Thyroid gland (tissue), 4 donors: Measurements from ENCODE around the gene HNRNPLL.

Experiments used
- POLR2A ChIP-seq, 2 donors: fragments of 450-650 bp; IDR thresholded peaks; one replicate each; pipeline ENCODE4 v1.6.1; 2017; ENCODE audit warnings: antibody characterized with exemption in 2 of 2, mild to moderate bottlenecking in 2 of 2, moderate library complexity in 1 of 2
- TF ChIP-seq, protein P1 (sequence below), 6 experiments: fragments of 200-600 bp in 3 of 6; fragments of 450-650 bp in 3 of 6; sonication (generic) in 3 of 6; IDR thresholded peaks; one replicate each; pipeline ENCODE4 v1.5.1; 2016 to 2019; ENCODE audit warnings: antibody characterized with exemption in 6 of 6, mild to moderate bottlenecking in 2 of 6, inconsistent platforms in 1 of 6, moderate library complexity in 1 of 6

DNA sequence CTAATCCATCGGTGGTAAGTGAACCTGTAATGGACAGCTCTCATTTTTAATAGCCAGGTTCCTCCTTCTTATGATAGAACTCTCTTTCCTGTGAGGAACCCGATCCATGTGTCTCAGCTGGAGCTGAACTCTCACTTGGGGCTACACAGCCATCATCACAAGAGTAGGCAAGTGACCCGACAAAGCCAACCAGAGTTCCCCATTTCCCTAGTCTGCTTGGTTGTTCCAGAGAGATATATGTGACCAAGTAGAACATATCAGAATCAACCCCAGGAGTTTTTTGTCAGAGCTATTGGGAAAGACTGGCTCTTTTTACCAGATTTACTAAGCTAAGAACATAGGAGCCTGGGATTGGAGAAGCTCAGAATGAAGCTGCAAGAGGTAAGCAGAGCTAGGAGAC lies 14.6 kb upstream of the HNRNPLL start:
- TF ChIP-seq, protein P1, sequence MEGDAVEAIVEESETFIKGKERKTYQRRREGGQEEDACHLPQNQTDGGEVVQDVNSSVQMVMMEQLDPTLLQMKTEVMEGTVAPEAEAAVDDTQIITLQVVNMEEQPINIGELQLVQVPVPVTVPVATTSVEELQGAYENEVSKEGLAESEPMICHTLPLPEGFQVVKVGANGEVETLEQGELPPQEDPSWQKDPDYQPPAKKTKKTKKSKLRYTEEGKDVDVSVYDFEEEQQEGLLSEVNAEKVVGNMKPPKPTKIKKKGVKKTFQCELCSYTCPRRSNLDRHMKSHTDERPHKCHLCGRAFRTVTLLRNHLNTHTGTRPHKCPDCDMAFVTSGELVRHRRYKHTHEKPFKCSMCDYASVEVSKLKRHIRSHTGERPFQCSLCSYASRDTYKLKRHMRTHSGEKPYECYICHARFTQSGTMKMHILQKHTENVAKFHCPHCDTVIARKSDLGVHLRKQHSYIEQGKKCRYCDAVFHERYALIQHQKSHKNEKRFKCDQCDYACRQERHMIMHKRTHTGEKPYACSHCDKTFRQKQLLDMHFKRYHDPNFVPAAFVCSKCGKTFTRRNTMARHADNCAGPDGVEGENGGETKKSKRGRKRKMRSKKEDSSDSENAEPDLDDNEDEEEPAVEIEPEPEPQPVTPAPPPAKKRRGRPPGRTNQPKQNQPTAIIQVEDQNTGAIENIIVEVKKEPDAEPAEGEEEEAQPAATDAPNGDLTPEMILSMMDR (IDR thresholded peaks at IDR 0.05): no peak
- TF ChIP-seq POLR2A (IDR thresholded peaks at IDR 0.05): no peak
